Brain microvascular endothelial cell (primary cell): Measurements from ENCODE around the gene CDK19.

ENCODE experiments used
- DNase-seq: peaks from one replicate; pipeline ENCODE4 v3.0.0-alpha.2; 2020
- H3K27ac ChIP-seq: fragments of 250-450 bp; sonication (Bioruptor Pico); 2 replicates; pipeline ENCODE4 v1.5.1; 2020; ENCODE audit warnings: mild to moderate bottlenecking, moderate library complexity
- H3K27me3 ChIP-seq: fragments of 250-450 bp; sonication (Bioruptor Pico); replicated peaks from 2 replicates; pipeline ENCODE4 v1.5.1; 2020; ENCODE audit warnings: mild to moderate bottlenecking
- H3K36me3 ChIP-seq: fragments of 250-450 bp; sonication (Bioruptor Pico); replicated peaks from 2 replicates; pipeline ENCODE4 v1.5.1; 2020; ENCODE audit warnings: mild to moderate bottlenecking
- H3K4me3 ChIP-seq: 2 replicates; pipeline ENCODE4 v1.5.1; 2011; ENCODE audit warnings: low read depth, mild to moderate bottlenecking, control low read depth, low read length, moderate library complexity
- in situ Hi-C: cut with HindIII; loops from 2 replicates; pipeline ENCODE4 v1.10.0; 2017; ENCODE audit warnings: low sequenced_read_pairs, low pct_ligation_motif_present
- TF ChIP-seq, protein P1 (sequence below): IDR thresholded peaks from 2 replicates; pipeline ENCODE4 v1.5.1; 2011; ENCODE audit warnings: low read depth, mild to moderate bottlenecking, moderate library complexity, low read length, control low read depth, inconsistent platforms; ENCODE audit errors: missing control alignments

The CDK19 gene

GRCh38 chr6:110566346-110567125 is 248.7 kb downstream of the CDK19 start:
- Histone ChIP-seq H3K27me3 (no peaks in the 10 kb centered on the region), H3K27ac (no peak overlapping the region), H3K36me3 (no peaks in the 10 kb centered on the region), H3K4me3 (no peak overlapping the region)
- in situ Hi-C loops = no loop called here
- no peak for DNase-seq
- TF ChIP-seq, protein P1, sequence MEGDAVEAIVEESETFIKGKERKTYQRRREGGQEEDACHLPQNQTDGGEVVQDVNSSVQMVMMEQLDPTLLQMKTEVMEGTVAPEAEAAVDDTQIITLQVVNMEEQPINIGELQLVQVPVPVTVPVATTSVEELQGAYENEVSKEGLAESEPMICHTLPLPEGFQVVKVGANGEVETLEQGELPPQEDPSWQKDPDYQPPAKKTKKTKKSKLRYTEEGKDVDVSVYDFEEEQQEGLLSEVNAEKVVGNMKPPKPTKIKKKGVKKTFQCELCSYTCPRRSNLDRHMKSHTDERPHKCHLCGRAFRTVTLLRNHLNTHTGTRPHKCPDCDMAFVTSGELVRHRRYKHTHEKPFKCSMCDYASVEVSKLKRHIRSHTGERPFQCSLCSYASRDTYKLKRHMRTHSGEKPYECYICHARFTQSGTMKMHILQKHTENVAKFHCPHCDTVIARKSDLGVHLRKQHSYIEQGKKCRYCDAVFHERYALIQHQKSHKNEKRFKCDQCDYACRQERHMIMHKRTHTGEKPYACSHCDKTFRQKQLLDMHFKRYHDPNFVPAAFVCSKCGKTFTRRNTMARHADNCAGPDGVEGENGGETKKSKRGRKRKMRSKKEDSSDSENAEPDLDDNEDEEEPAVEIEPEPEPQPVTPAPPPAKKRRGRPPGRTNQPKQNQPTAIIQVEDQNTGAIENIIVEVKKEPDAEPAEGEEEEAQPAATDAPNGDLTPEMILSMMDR = no peak

- Histone ChIP-seq H3K27me3 (no peaks in the 10 kb centered on the region), H3K4me3 (no peak overlapping the region), H3K36me3 (no peaks in the 10 kb centered on the region), H3K27ac (no peak overlapping the region)
- TF ChIP-seq, protein P1 = no peak
- in situ Hi-C loops = no loop called here
- no peak for DNase-seq
These were observed 250.4 kb downstream of the CDK19 start for GRCh38 chr6:110564703-110565421.

DNA sequence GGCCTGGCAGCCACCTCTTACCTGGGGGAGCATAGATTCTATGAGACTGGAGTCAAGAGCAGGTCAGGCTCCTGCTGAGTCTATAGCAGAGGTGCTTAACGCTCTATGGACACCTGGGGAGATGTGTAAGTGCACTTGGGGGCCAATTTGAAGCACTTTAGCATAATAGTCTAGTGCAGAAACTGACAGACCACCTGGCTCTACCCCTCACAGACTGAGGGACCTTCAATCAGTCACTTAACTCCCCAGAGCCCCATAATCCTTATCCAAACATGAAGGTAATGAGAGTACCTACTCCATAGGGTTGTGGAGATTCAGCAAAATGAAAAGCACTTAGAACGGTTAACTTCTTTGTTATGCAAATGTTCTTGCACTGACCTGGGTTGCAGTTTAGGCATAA is 251.6 kb downstream of the CDK19 start:
- in situ Hi-C loops = no loop called here
- no peak for DNase-seq
- Histone ChIP-seq H3K36me3 (no peaks in the 10 kb centered on the region), H3K4me3 (no peak overlapping the region), H3K27ac (no peak overlapping the region), H3K27me3 (no peaks in the 10 kb centered on the region)
- TF ChIP-seq, protein P1 = no peak

DNA sequence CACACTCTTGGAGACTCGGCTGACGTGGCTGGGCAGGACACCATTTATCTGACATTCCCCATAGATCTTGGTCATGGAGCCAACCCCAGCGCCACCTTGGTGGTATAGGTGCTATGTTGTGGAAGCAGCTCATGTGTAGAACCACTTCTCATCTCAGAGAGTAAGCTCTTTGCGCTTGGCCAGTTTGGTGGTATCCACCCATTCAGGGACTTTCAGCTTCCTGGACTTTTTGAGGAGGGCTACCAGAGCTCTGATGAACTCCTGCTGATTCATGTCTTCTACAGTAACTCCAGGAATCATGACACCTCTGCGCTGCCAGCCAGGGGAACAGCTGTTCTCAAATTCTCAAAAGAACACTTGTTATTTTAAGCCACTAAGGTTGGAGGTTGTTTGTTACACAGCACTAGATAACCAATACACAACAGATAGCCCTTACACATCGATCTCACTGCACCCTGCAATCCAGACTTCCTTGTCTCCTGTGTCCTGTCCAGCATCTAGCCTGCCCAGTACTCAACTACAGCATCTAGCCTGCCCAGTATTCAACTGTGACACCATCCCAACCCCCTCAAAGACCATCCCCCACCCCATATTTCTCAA is 252.9 kb downstream of the CDK19 start:
- Histone ChIP-seq H3K27me3 (no peaks in the 10 kb centered on the region), H3K36me3 (no peaks in the 10 kb centered on the region), H3K27ac (no peak overlapping the region), H3K4me3 (no peak overlapping the region)
- no peak for DNase-seq
- TF ChIP-seq, protein P1 = no peak
- in situ Hi-C loops = no loop called here

DNA sequence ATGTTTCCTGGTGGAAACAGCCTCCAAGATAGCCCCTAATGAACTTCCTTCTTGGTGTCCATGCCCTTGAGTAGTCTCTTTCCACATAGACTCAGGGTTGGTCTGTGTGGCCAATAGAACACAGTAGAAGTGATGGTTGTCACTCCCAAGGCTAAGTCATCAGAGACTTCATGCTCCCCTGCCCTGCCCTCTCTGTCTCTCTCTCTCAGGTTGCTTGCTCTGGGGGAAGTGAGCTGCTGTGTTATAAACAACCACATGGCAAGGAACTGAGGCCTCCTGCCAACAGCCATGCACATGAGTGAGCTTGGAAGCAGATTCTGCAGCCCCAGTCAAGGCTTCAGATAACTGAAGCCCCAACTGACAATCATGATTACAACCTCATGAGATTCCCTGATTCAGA is 253.6 kb downstream of the CDK19 start:
- Histone ChIP-seq H3K27ac (no peak overlapping the region), H3K27me3 (no peaks in the 10 kb centered on the region), H3K36me3 (no peaks in the 10 kb centered on the region), H3K4me3 (no peak overlapping the region)
- DNase-seq = no peak
- TF ChIP-seq, protein P1 = no peak
- in situ Hi-C loops = no loop called here
